IMR-90 (cell line): ENCODE measurements around the gene IL16. TPM values are rescaled to one million over a fixed set of nuclear protein-coding genes. Genes with fewer than 3 reads are reported as not detected.

Experiments
- ATAC-seq: fragments of 200-7000 bp; cut with Tn5 transposase; 2 replicates; pipeline ENCODE4 v1.9.1; 2020; ENCODE audit warnings: low read depth, mild to moderate bottlenecking, moderate library complexity
- BruUV-seq: library from RNA; stranded (reverse); fragments of 400-500 nt; replicated peaks from 2 replicates; lab custom pipeline; 2021; lab: Mats Ljungman, UMichigan
- CTCF ChIA-PET: fragments of 300-600 bp; formaldehyde crosslinking; extraction: SDS; loops from one replicate; lab custom pipeline; 2021; ENCODE audit warnings: antibody characterized with exemption; lab: Yijun Ruan, JAX
- POLR2A ChIA-PET: fragments of 300-600 bp; sonication (Branson Sonifier 250); formaldehyde crosslinking; loops from one replicate; lab custom pipeline; 2022; ENCODE audit warnings: antibody characterized with exemption; ENCODE audit not compliant: unreplicated experiment; lab: Charles Lee
- DNase-seq: peaks from one replicate; pipeline ENCODE4 v3.0.0; 2013
- H2AFZ ChIP-seq: replicated peaks from 2 replicates; pipeline ENCODE3; 2013; ENCODE audit warnings: low read length, mild to moderate bottlenecking; ENCODE audit not compliant: poor library complexity
- H2AK5ac ChIP-seq: 2 replicates; pipeline ENCODE4 v1.6.1; 2013; ENCODE audit warnings: low read depth, low read length, inconsistent platforms
- H2AK9ac ChIP-seq: replicated peaks from 2 replicates; pipeline ENCODE3; 2013; ENCODE audit warnings: mild to moderate bottlenecking, low read depth, low read length, moderate library complexity; ENCODE audit not compliant: poor library complexity
- H2BK120ac ChIP-seq: 2 replicates; pipeline ENCODE4 v1.6.1; 2013; ENCODE audit warnings: low read depth, low read length, inconsistent platforms
- H2BK15ac ChIP-seq: 3 replicates; pipeline ENCODE4 v1.6.1; 2013; ENCODE audit warnings: low read depth, low read length, inconsistent platforms
- H2BK20ac ChIP-seq: 2 replicates; pipeline ENCODE4 v1.6.1; 2013; ENCODE audit warnings: low read depth, mild to moderate bottlenecking, inconsistent platforms, low read length, moderate library complexity
- H2BK5ac ChIP-seq: 2 replicates; pipeline ENCODE4 v1.6.1; 2013; ENCODE audit warnings: mild to moderate bottlenecking, low read depth, low read length, inconsistent platforms; ENCODE audit not compliant: poor library complexity, severe bottlenecking
- H3K14ac ChIP-seq: replicated peaks from 2 replicates; pipeline ENCODE4 v1.6.1; 2013; ENCODE audit warnings: low read depth, low read length, inconsistent platforms
- H3K18ac ChIP-seq: 2 replicates; pipeline ENCODE4 v1.6.1; 2013; ENCODE audit warnings: low read depth, low read length, control low read depth
- H3K23ac ChIP-seq: 2 replicates; pipeline ENCODE4 v1.6.1; 2013; ENCODE audit warnings: low read depth, low read length, inconsistent platforms
- H3K27ac ChIP-seq: 2 replicates; pipeline ENCODE4 v1.5.1; 2013; ENCODE audit warnings: mild to moderate bottlenecking, control low read depth, low read length; ENCODE audit not compliant: insufficient read depth
- H3K27me3 ChIP-seq: 2 replicates; pipeline ENCODE4 v1.6.1; 2013; ENCODE audit warnings: low read length; ENCODE audit not compliant: control insufficient read depth, insufficient read depth
- H3K36me3 ChIP-seq: 2 replicates; pipeline ENCODE4 v1.6.1; 2013; ENCODE audit warnings: low read length, mixed read lengths; ENCODE audit not compliant: control insufficient read depth, insufficient read depth
- H3K4ac ChIP-seq: 2 replicates; pipeline ENCODE4 v1.6.1; 2013; ENCODE audit warnings: low read depth, low read length, inconsistent platforms
- H3K4me1 ChIP-seq: 2 replicates; pipeline ENCODE4 v1.6.1; 2013; ENCODE audit warnings: low read length, mixed read lengths; ENCODE audit not compliant: control insufficient read depth, insufficient read depth
- H3K4me2 ChIP-seq: 2 replicates; pipeline ENCODE4 v1.6.1; 2013; ENCODE audit warnings: low read depth, mild to moderate bottlenecking, control low read depth, low read length, moderate library complexity
- H3K4me3 ChIP-seq: 2 replicates; pipeline ENCODE4 v1.5.1; 2013; ENCODE audit warnings: low read depth, mild to moderate bottlenecking, control low read depth, low read length, moderate library complexity; ENCODE audit not compliant: insufficient read depth
- H3K56ac ChIP-seq: 2 replicates; pipeline ENCODE4 v1.6.1; 2013; ENCODE audit warnings: low read length, inconsistent platforms; ENCODE audit not compliant: insufficient read depth; ENCODE audit errors: extremely low read depth
- H3K79me1 ChIP-seq, 2 experiments: 2 replicates each; pipeline ENCODE4 v1.6.1; 2013; ENCODE audit warnings: low read length in 2 of 2, inconsistent platforms in 1 of 2, low read depth in 1 of 2
- H3K9ac ChIP-seq: 2 replicates; pipeline ENCODE4 v1.6.1; 2013; ENCODE audit warnings: low read depth, low read length, control low read depth
- H3K9me1 ChIP-seq: 2 replicates; pipeline ENCODE4 v1.6.1; 2013; ENCODE audit warnings: low read length, inconsistent platforms; ENCODE audit not compliant: insufficient read depth
- H3K9me3 ChIP-seq: 2 replicates; pipeline ENCODE4 v1.6.1; 2013; ENCODE audit warnings: low read length; ENCODE audit not compliant: control insufficient read depth, insufficient read depth
- H4K20me1 ChIP-seq: 2 replicates; pipeline ENCODE4 v1.6.1; 2013; ENCODE audit warnings: low read length, inconsistent platforms; ENCODE audit not compliant: insufficient read depth
- H4K5ac ChIP-seq: 2 replicates; pipeline ENCODE4 v1.6.1; 2013; ENCODE audit warnings: mild to moderate bottlenecking, low read depth, low read length, control low read depth
- H4K8ac ChIP-seq, 2 experiments: 2 replicates each; pipeline ENCODE4 v1.6.1; 2013; ENCODE audit warnings: low read depth in 2 of 2, low read length in 2 of 2, control low read depth in 1 of 2, inconsistent platforms in 1 of 2
- H4K91ac ChIP-seq: 2 replicates; pipeline ENCODE4 v1.6.1; 2013; ENCODE audit warnings: low read depth, low read length, inconsistent platforms; ENCODE audit not compliant: insufficient read depth
- BHLHE40 ChIP-seq: fragments of 150-350 bp; IDR thresholded peaks from 2 replicates; pipeline ENCODE4 v1.6.1; 2016; ENCODE audit warnings: mild to moderate bottlenecking, low read depth, low read length
- CEBPB ChIP-seq: IDR thresholded peaks from 2 replicates; pipeline ENCODE4 v1.6.1; 2012; ENCODE audit warnings: low read depth, low read length, improper control_type of control experiment
- CHD1 ChIP-seq: IDR thresholded peaks from 2 replicates; pipeline ENCODE4 v1.6.1; 2012; ENCODE audit warnings: low read depth, low read length, improper control_type of control experiment
- CTCF ChIP-seq: conservative IDR thresholded peaks from 2 replicates; pipeline ENCODE4 v1.5.1; 2012; ENCODE audit warnings: mild to moderate bottlenecking, low read depth, low read length, improper control_type of control experiment
- ELK1 ChIP-seq: fragments of 150-350 bp; IDR thresholded peaks from 2 replicates; pipeline ENCODE4 v1.6.1; 2016; ENCODE audit warnings: low read depth, mild to moderate bottlenecking, low read length, moderate library complexity, borderline replicate concordance
- FOS ChIP-seq: fragments of 150-350 bp; IDR thresholded peaks from 2 replicates; pipeline ENCODE4 v1.6.1; 2016; ENCODE audit warnings: low read depth, low read length
- MAFK ChIP-seq: IDR thresholded peaks from 2 replicates; pipeline ENCODE4 v1.6.1; 2012; ENCODE audit warnings: low read depth, low read length, improper control_type of control experiment
- MAZ ChIP-seq: IDR thresholded peaks from 2 replicates; pipeline ENCODE4 v1.6.1; 2012; ENCODE audit warnings: low read depth, mild to moderate bottlenecking, low read length, improper control_type of control experiment, moderate library complexity, borderline replicate concordance
- MXI1 ChIP-seq: IDR thresholded peaks from 2 replicates; pipeline ENCODE4 v1.6.1; 2012; ENCODE audit warnings: low read depth, mild to moderate bottlenecking, low read length, moderate library complexity, borderline replicate concordance
- NFE2L2 ChIP-seq: fragments of 150-350 bp; IDR thresholded peaks from 2 replicates; pipeline ENCODE4 v1.6.1; 2016; ENCODE audit warnings: low read depth, mild to moderate bottlenecking, low read length
- POLR2A ChIP-seq: IDR thresholded peaks from 2 replicates; pipeline ENCODE4 v1.6.1; 2012; ENCODE audit warnings: mild to moderate bottlenecking, low read depth, low read length
- RAD21 ChIP-seq: IDR thresholded peaks from 2 replicates; pipeline ENCODE4 v1.6.1; 2012; ENCODE audit warnings: low read length, improper control_type of control experiment
- RCOR1 ChIP-seq: IDR thresholded peaks from 2 replicates; pipeline ENCODE4 v1.6.1; 2012; ENCODE audit warnings: mild to moderate bottlenecking, low read length, improper control_type of control experiment; ENCODE audit not compliant: insufficient replicate concordance
- RFX5 ChIP-seq: IDR thresholded peaks from 2 replicates; pipeline ENCODE4 v1.8.0; 2012; ENCODE audit warnings: low read depth, mild to moderate bottlenecking, low read length, moderate library complexity
- SMC3 ChIP-seq: fragments of 150-350 bp; IDR thresholded peaks from 2 replicates; pipeline ENCODE4 v1.6.1; 2016; ENCODE audit warnings: low read depth, mild to moderate bottlenecking, antibody characterized with exemption, low read length, moderate library complexity
- USF2 ChIP-seq: fragments of 150-350 bp; IDR thresholded peaks from 2 replicates; pipeline ENCODE4 v1.6.1; 2017; ENCODE audit warnings: mild to moderate bottlenecking, antibody characterized with exemption, low read length, low read depth
- WGBS, 2 experiments: methylation state at CpG; one replicate each; pipeline versions ENCODE4 v1.1.5 to v1.1.7; 2013; ENCODE audit warnings: missing lambda C conversion rate in 2 of 2; ENCODE audit not compliant: insufficient read length in 1 of 2; ENCODE audit errors: extremely low coverage in 2 of 2; 5-methylcytosine and 5-hydroxymethylcytosine counted together
- dilution Hi-C: fragments of 300-500 bp; cut with HindIII; formaldehyde crosslinking; loops from one replicate; pipeline ENCODE4 v1.14.3; 2018; ENCODE audit warnings: low sequenced_read_pairs; ENCODE audit not compliant: unreplicated experiment
- in situ Hi-C: fragments of 300-500 bp; cut with MboI; formaldehyde crosslinking; loops from 3 replicates; pipeline ENCODE4 v1.14.3; 2019; ENCODE audit warnings: low sequenced_read_pairs, inconsistent platforms, mixed read lengths
- intact Hi-C: fragments of 100-400 bp; cut with micrococcal nuclease; formaldehyde crosslinking; loops from 2 replicates; pipeline ENCODE4 v1.10.0; 2022
- polyA plus RNA-seq, 3 experiments: library from polyadenylated mRNA; depleted of rRNA; stranded (reverse); fragments of >200 nt; gene quantifications; 2 replicates each; pipeline ENCODE4 v1.2.3, GENCODE V29; 2012; ENCODE audit warnings: low replicate concordance in 1 of 3
- total RNA-seq: library from RNA; depleted of rRNA; stranded (reverse); fragments of >200 nt; gene quantifications from 2 replicates; pipeline ENCODE4 v1.2.3, GENCODE V29; 2012

The IL16 gene
- total and polyA plus RNA-seq, 2 of the 4 experiments (the other 2 are of a cell fraction): 0.18 to 0.27 TPM

- H3K27me3 ChIP-seq: no peaks in the 10 kb centered on the region
- ChIA-PET POLR2A (no interaction called here), CTCF (interaction anchor here (0.8 to 1.6 kb wide), 2 partner anchors 91 to 116 kb away, joined by 3 to 4 read pairs; no protein-coding TSS in a partner anchor)
- no peak overlapping the region for H3K4me3 ChIP-seq
- no peaks in the 10 kb centered on the region for H4K20me1 ChIP-seq
- no peak overlapping the region for H2AK9ac ChIP-seq
- WGBS, 2 experiments: 80% methylated on average over 1 of the region's 6 CpGs; no CpG with 5 or more reads in 1 of the 2 experiments
- dilution Hi-C loops (no loop called here), intact Hi-C loops (no loop called here), in situ Hi-C loops (loop anchor here (10.0 kb wide), 1 partner anchor 266 kb away; no protein-coding TSS in a partner anchor)
- no peak for TF ChIP-seq ELK1
- TF ChIP-seq RAD21: no peak
- no peak for TF ChIP-seq CHD1
- TF ChIP-seq FOS: no peak
- no peak for TF ChIP-seq NFE2L2
- no peak for TF ChIP-seq SMC3
- TF ChIP-seq BHLHE40: no peak
- TF ChIP-seq CEBPB: no peak
- no peak for TF ChIP-seq MAZ
- no peak for TF ChIP-seq RCOR1
- TF ChIP-seq MAFK: no peak
- no peak for TF ChIP-seq MXI1
- no peak for TF ChIP-seq CTCF
- no peak for TF ChIP-seq USF2
- no peak for TF ChIP-seq RFX5
- no peak for TF ChIP-seq POLR2A
- H4K8ac ChIP-seq: no peak overlapping the region
- H3K56ac ChIP-seq: no peak overlapping the region
- H2BK5ac ChIP-seq: no peak overlapping the region
- H3K9me3 ChIP-seq: no peaks in the 10 kb centered on the region
- no peak overlapping the region for H2BK15ac ChIP-seq
- H3K9ac ChIP-seq: no peak overlapping the region
- no peak overlapping the region for H4K91ac ChIP-seq
- 0 out of 2 replicates have a peak, but pooled peaks cover 3% of the 10 kb centered on the region for H3K9me1 ChIP-seq
- ATAC-seq (no peak), DNase-seq (no peak)
- H3K4me2 ChIP-seq: no peak overlapping the region
- no peak overlapping the region for H3K27ac ChIP-seq
- H3K4me1 ChIP-seq: peaks cover 2% of the 10 kb centered on the region; the same call in 1 of the 2 replicates
- H2BK120ac ChIP-seq: no peak overlapping the region
- H4K5ac ChIP-seq: no peak overlapping the region
- H3K36me3 ChIP-seq: peaks cover 2% of the 10 kb centered on the region; the same call in 1 of the 2 replicates
- BruUV-seq: no TSS peak
- H3K4ac ChIP-seq: no peak overlapping the region
- H3K14ac ChIP-seq: no peak overlapping the region
- H3K23ac ChIP-seq: no peak overlapping the region
- H2BK20ac ChIP-seq: no peak overlapping the region
- H3K18ac ChIP-seq: no peak overlapping the region
- H2AFZ ChIP-seq: no peak overlapping the region
- H2AK5ac ChIP-seq: no peak overlapping the region
- H3K79me1 ChIP-seq: no peaks in the 10 kb centered on the region
Measured at GRCh38 chr15:81261172-81261811, 64.6 kb downstream of the IL16 start.
